ENCODE results near the gene PCDH9. TPM values are rescaled to one million over a fixed set of nuclear protein-coding genes. Genes with fewer than 3 reads are reported as not detected.

PCDH9 gene
- total RNA-seq, 1 donor from 2014 or later, result 10.4 TPM

DNA sequence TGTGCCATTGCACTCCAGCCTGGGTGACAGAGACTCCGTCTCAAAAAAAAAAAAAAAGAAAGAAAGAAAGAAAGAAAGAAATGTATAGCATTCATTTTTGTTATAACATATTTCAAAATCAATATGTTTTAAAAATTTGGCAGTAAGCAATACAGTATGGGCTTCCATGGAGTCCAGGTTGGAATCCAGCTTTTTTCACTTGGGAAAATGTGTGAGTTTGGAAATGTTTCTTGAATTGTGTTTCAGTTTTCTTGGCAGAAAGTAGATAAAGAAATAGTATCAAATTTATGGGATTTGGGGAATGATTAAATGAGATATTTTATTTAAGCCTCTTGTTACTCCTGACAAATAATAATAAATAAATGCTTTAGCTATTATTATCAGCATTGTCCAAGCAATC lies 225.6 kb downstream of the PCDH9 start:
- no peak overlapping the region for H3K4me3 Mint-ChIP-seq (ENCODE audit: unreplicated experiment)
- no peak overlapping the region for H3K27ac ChIP-seq (ENCODE audit: low read depth, low read length)
- H3K79me2 ChIP-seq (ENCODE audit: insufficient read depth, low read length), result no peaks in the 10 kb centered on the region
- no peak for FAIRE-seq
- H3K4me1 ChIP-seq (ENCODE audit: insufficient read depth, low read length), result no peaks in the 10 kb centered on the region
- H3K27me3 ChIP-seq (ENCODE audit: insufficient read depth, low read length), result no peaks in the 10 kb centered on the region
- no peaks in the 10 kb centered on the region for H3K27me3 Mint-ChIP-seq (ENCODE audit: low read depth, unreplicated experiment)
- H3K36me3 Mint-ChIP-seq (ENCODE audit: low read depth, unreplicated experiment), result no peaks in the 10 kb centered on the region
- no peaks in the 10 kb centered on the region for H3K9me3 Mint-ChIP-seq (ENCODE audit: unreplicated experiment)
- no peaks in the 10 kb centered on the region for H3K36me3 ChIP-seq (ENCODE audit: insufficient read depth, low read length)
- H3K4me2 ChIP-seq (ENCODE audit: low read length), result no peak overlapping the region
- H2AFZ ChIP-seq (ENCODE audit: low read depth, low read length), result no peak overlapping the region
- no peaks in the 10 kb centered on the region for H3K4me1 Mint-ChIP-seq (ENCODE audit: low read depth, unreplicated experiment)
- H3K9ac ChIP-seq (ENCODE audit: low read length), result no peak overlapping the region
- H3K4me3 ChIP-seq (ENCODE audit: insufficient read depth, low read depth, low read length), result no peak overlapping the region
- DNase-seq (ENCODE audit: low read depth), result no peak
- no peaks in the 10 kb centered on the region for H4K20me1 ChIP-seq (ENCODE audit: insufficient read depth, low read length)
- no peaks in the 10 kb centered on the region for H3K9me3 ChIP-seq (ENCODE audit: insufficient read depth, low read depth, low read length)
- H3K27ac Mint-ChIP-seq (ENCODE audit: unreplicated experiment), result no peak overlapping the region
- TF ChIP-seq EZH2 (IDR thresholded peaks at IDR 0.05; ENCODE audit: insufficient read depth, low read length) (no peak), CTCF (IDR thresholded peaks at IDR 0.05; ENCODE audit: insufficient read depth, low read depth, low read length) (no peak)

DNA sequence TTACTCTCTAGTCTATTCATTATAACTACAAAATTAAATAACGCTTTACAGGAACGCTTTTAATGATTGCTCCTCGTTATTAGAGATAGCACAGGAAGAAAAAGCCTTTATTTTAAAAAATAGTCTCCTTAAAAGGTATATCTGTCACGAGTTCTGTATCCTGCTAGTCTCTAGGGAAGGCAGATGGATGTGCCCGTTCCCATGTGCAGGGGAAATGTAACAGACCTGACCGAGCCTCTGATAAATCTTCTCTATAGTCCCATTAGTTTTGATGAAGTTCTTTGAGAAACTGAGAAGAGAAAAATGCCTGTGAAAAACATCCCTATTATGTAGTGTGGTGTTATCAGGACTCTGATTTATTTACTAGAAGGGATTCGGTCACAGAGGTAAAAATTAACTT lies 226.4 kb downstream of the PCDH9 start:
- no peaks in the 10 kb centered on the region for H3K36me3 ChIP-seq (ENCODE audit: insufficient read depth, low read length)
- FAIRE-seq, result no peak
- H3K36me3 Mint-ChIP-seq (ENCODE audit: low read depth, unreplicated experiment), result no peaks in the 10 kb centered on the region
- no peak for DNase-seq (ENCODE audit: low read depth)
- no peak overlapping the region for H3K4me2 ChIP-seq (ENCODE audit: low read length)
- H3K4me1 ChIP-seq (ENCODE audit: insufficient read depth, low read length), result no peaks in the 10 kb centered on the region
- H3K4me3 Mint-ChIP-seq (ENCODE audit: unreplicated experiment), result no peak overlapping the region
- no peaks in the 10 kb centered on the region for H3K9me3 ChIP-seq (ENCODE audit: insufficient read depth, low read depth, low read length)
- no peak for TF ChIP-seq CTCF (IDR thresholded peaks at IDR 0.05; ENCODE audit: insufficient read depth, low read depth, low read length)
- TF ChIP-seq EZH2 (IDR thresholded peaks at IDR 0.05; ENCODE audit: insufficient read depth, low read length), result no peak
- H3K27me3 Mint-ChIP-seq (ENCODE audit: low read depth, unreplicated experiment), result no peaks in the 10 kb centered on the region
- H4K20me1 ChIP-seq (ENCODE audit: insufficient read depth, low read length), result no peaks in the 10 kb centered on the region
- H3K27ac Mint-ChIP-seq (ENCODE audit: unreplicated experiment), result no peak overlapping the region
- H3K79me2 ChIP-seq (ENCODE audit: insufficient read depth, low read length), result no peaks in the 10 kb centered on the region
- no peaks in the 10 kb centered on the region for H3K27me3 ChIP-seq (ENCODE audit: insufficient read depth, low read length)
- H3K27ac ChIP-seq (ENCODE audit: low read depth, low read length), result no peak overlapping the region
- no peaks in the 10 kb centered on the region for H3K4me1 Mint-ChIP-seq (ENCODE audit: low read depth, unreplicated experiment)
- no peak overlapping the region for H3K4me3 ChIP-seq (ENCODE audit: insufficient read depth, low read depth, low read length)
- no peak overlapping the region for H2AFZ ChIP-seq (ENCODE audit: low read depth, low read length)
- H3K9ac ChIP-seq (ENCODE audit: low read length), result no peak overlapping the region
- H3K9me3 Mint-ChIP-seq (ENCODE audit: unreplicated experiment), result no peaks in the 10 kb centered on the region

DNA sequence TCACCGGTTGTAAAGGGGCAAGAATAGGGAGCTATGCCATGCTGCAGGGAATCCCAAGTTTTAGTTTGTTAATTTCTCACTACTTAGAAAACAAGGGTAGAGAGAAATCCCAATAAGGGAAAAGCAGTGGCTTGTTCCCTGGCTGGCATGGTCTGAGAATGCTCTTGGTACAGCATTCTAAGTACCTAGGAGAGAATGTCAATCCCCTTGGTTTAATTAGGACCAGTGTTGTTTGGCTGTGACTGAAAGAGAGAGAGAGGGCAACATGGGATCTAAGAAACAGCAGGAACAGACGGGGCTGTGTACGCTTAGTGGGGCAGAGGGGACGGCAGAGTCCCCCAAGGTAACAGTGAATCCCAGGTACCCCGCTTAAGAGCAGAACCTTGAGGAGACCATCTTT lies 228.8 kb downstream of the PCDH9 start:
- no peaks in the 10 kb centered on the region for H3K27me3 ChIP-seq (ENCODE audit: insufficient read depth, low read length)
- H3K27me3 Mint-ChIP-seq (ENCODE audit: low read depth, unreplicated experiment), result no peaks in the 10 kb centered on the region
- H3K36me3 ChIP-seq (ENCODE audit: insufficient read depth, low read length), result no peaks in the 10 kb centered on the region
- FAIRE-seq (no peak), DNase-seq (ENCODE audit: low read depth) (no peak)
- no peaks in the 10 kb centered on the region for H3K4me1 ChIP-seq (ENCODE audit: insufficient read depth, low read length)
- no peaks in the 10 kb centered on the region for H4K20me1 ChIP-seq (ENCODE audit: insufficient read depth, low read length)
- H3K9me3 ChIP-seq (ENCODE audit: insufficient read depth, low read depth, low read length), result no peaks in the 10 kb centered on the region
- no peak overlapping the region for H3K27ac ChIP-seq (ENCODE audit: low read depth, low read length)
- H3K4me3 ChIP-seq (ENCODE audit: insufficient read depth, low read depth, low read length), result no peak overlapping the region
- no peaks in the 10 kb centered on the region for H3K4me1 Mint-ChIP-seq (ENCODE audit: low read depth, unreplicated experiment)
- H2AFZ ChIP-seq (ENCODE audit: low read depth, low read length), result peak overlapping the region; percentile 31
- no peaks in the 10 kb centered on the region for H3K9me3 Mint-ChIP-seq (ENCODE audit: unreplicated experiment)
- no peaks in the 10 kb centered on the region for H3K79me2 ChIP-seq (ENCODE audit: insufficient read depth, low read length)
- no peak overlapping the region for H3K9ac ChIP-seq (ENCODE audit: low read length)
- no peak for TF ChIP-seq CTCF (IDR thresholded peaks at IDR 0.05; ENCODE audit: insufficient read depth, low read depth, low read length)
- no peak for TF ChIP-seq EZH2 (IDR thresholded peaks at IDR 0.05; ENCODE audit: insufficient read depth, low read length)
- no peak overlapping the region for H3K27ac Mint-ChIP-seq (ENCODE audit: unreplicated experiment)
- no peaks in the 10 kb centered on the region for H3K36me3 Mint-ChIP-seq (ENCODE audit: low read depth, unreplicated experiment)
- H3K4me2 ChIP-seq (ENCODE audit: low read length), result no peak overlapping the region
- no peak overlapping the region for H3K4me3 Mint-ChIP-seq (ENCODE audit: unreplicated experiment)

Data from astrocyte (in vitro differentiated cells and primary cell).